Ishikawa (cell line): ENCODE data around the gene ARHGEF28.

Experiments
- CEBPB ChIP-seq: IDR thresholded peaks from 2 replicates; pipeline ENCODE4 v1.6.1; 2012
- CREB1 ChIP-seq: IDR thresholded peaks from 2 replicates; pipeline ENCODE4 v1.6.1; 2012; ENCODE audit warnings: low read depth
- EGR1 ChIP-seq: IDR thresholded peaks from 2 replicates; pipeline ENCODE4 v1.6.1; 2012
- EP300 ChIP-seq: IDR thresholded peaks from 2 replicates; pipeline ENCODE4 v1.6.1; 2012; ENCODE audit warnings: borderline replicate concordance
- FOXM1 ChIP-seq: IDR thresholded peaks from 2 replicates; pipeline ENCODE4 v1.6.1; 2012; ENCODE audit warnings: low read depth, borderline replicate concordance
- NFIC ChIP-seq: IDR thresholded peaks from 2 replicates; pipeline ENCODE4 v1.6.1; 2012
- RAD21 ChIP-seq: IDR thresholded peaks from 2 replicates; pipeline ENCODE4 v1.6.1; 2012; ENCODE audit warnings: low read depth
- TAF1 ChIP-seq: IDR thresholded peaks from 2 replicates; pipeline ENCODE4 v1.6.1; 2012; ENCODE audit warnings: low read depth, mild to moderate bottlenecking
- TCF12 ChIP-seq: IDR thresholded peaks from 2 replicates; pipeline ENCODE4 v1.6.1; 2012; ENCODE audit warnings: low read depth
- TEAD4 ChIP-seq: IDR thresholded peaks from 2 replicates; pipeline ENCODE4 v1.6.1; 2012
- YY1 ChIP-seq: IDR thresholded peaks from 2 replicates; pipeline ENCODE4 v1.6.1; 2012; ENCODE audit warnings: low read depth
- ZBTB7A ChIP-seq: IDR thresholded peaks from 2 replicates; pipeline ENCODE4 v1.6.1; 2012; ENCODE audit warnings: low read depth
- TF ChIP-seq, protein P1 (sequence below): IDR thresholded peaks from 2 replicates; pipeline ENCODE4 v1.6.1; 2012; ENCODE audit warnings: low read depth, mild to moderate bottlenecking
- TF ChIP-seq, protein P2 (sequence below): IDR thresholded peaks from 2 replicates; pipeline ENCODE4 v1.6.1; 2012
- TF ChIP-seq, protein P3 (sequence below): IDR thresholded peaks from 2 replicates; pipeline ENCODE4 v1.6.1; 2012

ARHGEF28 gene

DNA sequence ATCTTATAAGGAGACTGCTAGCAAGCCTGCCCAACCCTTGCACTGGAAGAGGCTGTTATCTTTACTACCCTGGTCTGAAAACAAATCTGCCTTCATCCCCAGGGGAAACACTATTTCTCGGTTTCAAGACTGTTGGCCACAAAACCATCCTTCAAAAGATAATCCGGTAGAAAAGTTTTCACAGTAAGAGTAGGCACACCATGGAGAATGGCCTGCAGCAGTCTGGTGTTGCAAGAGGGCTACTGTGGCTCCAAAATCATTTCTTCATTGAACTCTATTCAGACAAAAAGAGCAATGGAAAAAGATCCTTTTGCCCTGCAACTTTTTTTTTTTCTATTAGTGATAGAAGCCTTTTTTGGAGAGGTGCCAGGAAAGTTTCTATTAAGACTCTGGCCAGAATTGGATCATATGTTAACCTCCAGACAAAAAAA, 163.9 kb downstream of the ARHGEF28 start:
- TF ChIP-seq NFIC (peak; percentile 50; the same call in 1 of the 2 replicates), TEAD4 (no peak)

DNA sequence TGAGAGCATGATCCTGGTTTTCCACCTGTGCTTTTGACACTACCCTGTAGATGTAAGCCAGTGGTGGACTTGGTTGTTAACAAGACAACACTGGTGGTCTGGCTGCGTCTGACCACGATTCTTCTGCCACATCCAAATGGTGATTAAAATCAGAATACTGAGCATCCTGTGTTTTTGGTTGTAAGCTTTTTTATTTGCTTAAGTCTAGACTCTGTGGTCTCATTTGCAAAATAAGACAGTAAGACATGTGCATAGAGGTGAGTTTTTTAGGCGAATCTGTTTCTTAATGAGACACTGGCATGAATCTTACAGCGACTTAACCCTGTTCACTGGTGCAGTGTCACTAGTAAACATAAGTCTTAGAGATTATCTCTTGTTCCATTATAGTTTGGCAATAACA, 165.4 kb downstream of the ARHGEF28 start:
- TF ChIP-seq FOXM1 (no peak), EP300 (no peak)
- TF ChIP-seq, protein P1, sequence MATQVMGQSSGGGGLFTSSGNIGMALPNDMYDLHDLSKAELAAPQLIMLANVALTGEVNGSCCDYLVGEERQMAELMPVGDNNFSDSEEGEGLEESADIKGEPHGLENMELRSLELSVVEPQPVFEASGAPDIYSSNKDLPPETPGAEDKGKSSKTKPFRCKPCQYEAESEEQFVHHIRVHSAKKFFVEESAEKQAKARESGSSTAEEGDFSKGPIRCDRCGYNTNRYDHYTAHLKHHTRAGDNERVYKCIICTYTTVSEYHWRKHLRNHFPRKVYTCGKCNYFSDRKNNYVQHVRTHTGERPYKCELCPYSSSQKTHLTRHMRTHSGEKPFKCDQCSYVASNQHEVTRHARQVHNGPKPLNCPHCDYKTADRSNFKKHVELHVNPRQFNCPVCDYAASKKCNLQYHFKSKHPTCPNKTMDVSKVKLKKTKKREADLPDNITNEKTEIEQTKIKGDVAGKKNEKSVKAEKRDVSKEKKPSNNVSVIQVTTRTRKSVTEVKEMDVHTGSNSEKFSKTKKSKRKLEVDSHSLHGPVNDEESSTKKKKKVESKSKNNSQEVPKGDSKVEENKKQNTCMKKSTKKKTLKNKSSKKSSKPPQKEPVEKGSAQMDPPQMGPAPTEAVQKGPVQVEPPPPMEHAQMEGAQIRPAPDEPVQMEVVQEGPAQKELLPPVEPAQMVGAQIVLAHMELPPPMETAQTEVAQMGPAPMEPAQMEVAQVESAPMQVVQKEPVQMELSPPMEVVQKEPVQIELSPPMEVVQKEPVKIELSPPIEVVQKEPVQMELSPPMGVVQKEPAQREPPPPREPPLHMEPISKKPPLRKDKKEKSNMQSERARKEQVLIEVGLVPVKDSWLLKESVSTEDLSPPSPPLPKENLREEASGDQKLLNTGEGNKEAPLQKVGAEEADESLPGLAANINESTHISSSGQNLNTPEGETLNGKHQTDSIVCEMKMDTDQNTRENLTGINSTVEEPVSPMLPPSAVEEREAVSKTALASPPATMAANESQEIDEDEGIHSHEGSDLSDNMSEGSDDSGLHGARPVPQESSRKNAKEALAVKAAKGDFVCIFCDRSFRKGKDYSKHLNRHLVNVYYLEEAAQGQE = no peak

DNA sequence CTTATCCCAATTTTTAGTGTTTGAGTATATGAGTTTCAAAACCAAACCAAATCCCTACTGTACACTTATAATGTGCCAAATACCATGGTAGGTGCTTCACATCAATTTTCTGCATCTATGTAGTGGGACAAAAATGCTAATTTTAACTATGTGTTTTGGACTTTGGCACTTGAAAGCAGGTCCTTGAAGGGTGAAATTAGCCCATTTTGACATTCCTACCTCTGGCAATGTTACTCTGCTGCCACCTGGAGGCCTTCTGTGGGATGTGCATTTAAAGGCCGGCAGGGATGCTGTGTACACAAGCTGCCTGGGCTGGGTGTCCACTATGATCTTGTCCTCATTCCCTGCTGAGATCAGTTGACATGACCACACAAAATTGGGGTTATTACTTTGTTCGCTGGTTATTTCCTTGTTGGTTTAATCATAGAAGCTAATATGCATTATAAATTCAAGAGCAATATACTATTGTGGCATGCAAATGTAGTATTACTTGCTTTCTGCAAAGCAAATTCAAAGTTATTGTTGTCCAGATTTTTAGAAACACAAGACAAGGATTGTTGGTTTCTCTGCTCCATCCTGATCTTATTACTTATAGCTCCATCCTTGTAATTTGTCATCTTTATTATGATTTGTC, 166.8 kb downstream of the ARHGEF28 start:
- no peak for TF ChIP-seq NFIC
- TF ChIP-seq CREB1 = no peak
- peak; percentile 61; the same call in 1 of the 2 replicates for TF ChIP-seq TEAD4
- TF ChIP-seq RAD21 = peak; percentile 99

DNA sequence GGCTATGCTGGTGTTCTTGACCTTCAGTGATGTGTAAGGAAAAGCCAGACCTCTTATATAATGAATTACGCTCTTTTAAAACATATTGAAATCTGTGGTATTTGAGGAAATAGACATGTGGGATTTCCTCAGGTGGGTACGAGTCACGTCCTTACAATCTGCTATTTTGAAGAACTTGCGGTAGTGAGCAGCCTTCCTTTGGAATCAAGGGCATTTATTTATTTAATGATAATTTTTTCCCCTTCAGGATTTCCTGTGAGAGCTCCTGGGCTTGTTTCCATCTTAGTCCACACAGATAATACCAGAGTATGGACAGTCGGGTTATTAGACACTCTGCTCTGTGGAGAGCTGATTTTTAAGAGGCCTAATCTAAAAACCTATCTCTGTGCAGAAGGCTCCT, 167.9 kb downstream of the ARHGEF28 start:
- no peak for TF ChIP-seq CEBPB
- TF ChIP-seq EP300 = no peak
- no peak for TF ChIP-seq NFIC
- TF ChIP-seq, protein P2, sequence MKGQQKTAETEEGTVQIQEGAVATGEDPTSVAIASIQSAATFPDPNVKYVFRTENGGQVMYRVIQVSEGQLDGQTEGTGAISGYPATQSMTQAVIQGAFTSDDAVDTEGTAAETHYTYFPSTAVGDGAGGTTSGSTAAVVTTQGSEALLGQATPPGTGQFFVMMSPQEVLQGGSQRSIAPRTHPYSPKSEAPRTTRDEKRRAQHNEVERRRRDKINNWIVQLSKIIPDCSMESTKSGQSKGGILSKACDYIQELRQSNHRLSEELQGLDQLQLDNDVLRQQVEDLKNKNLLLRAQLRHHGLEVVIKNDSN = no peak
- TF ChIP-seq YY1 = no peak

DNA sequence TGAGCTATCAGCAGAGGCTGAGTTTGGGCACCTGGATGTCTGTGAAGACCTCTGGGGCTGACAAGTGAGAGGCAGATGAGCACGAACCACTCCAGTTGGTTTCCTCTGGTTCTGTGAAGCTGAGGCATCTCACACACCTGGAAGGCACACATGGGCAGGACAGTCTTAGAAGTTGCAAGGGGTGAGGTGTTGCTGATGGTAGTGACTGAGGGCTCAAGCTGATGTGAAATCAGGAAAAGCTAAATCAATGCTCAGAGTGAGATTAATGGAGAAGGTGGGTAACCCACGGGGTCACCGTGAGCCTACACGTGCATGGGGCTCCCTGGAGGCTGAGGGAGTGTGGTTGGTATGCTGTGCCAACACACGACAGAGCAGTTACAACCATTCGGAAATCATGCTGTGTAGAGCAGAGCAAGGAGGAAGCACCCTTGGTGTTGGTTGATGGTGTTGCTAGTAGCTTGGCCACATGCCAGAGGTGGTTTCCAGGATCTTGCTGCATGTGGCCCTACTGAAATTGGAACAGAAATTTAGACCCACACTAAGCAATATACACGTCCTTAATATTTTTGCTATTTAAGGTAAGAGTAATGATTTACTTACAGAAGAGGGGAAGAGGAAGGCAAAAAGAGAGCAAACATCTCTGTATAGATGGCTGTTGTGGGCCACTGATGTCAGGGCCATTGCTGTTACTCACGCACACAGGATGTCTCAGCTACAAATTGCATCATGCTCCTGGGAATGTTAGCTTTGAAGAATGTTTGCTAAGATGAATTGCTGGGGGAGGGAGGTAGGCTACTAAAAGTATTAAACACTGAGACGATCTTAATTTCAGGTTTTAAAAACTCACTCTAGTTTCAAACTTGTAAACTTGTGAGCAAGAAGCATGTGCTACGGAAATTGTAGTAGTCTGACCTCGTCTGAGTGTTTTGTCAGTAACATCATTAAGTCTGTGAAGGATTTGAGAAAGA, 170.5 kb downstream of the ARHGEF28 start:
- TF ChIP-seq TEAD4 (no peak), NFIC (peak; percentile 37; the same call in 1 of the 2 replicates)

DNA sequence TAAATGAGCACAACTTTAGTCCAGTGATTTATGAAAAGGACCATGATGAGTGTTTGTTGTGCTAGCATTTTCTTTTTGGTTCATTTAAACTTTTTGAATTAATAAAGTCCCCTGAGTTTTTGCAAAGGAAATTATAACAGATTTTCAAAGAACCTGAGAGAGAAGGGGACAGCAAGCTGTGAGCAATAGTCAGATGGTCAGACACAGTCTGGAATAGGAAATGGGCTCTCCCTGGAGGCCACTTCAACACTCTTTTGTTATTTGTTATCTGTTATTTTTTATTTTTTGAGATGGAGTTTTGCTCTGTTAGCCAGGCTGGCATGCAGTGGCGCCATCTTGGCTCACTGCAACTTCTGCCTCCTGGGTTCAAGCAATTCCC, 171.1 kb downstream of the ARHGEF28 start:
- TF ChIP-seq CEBPB (no peak), RAD21 (no peak), EGR1 (no peak)

DNA sequence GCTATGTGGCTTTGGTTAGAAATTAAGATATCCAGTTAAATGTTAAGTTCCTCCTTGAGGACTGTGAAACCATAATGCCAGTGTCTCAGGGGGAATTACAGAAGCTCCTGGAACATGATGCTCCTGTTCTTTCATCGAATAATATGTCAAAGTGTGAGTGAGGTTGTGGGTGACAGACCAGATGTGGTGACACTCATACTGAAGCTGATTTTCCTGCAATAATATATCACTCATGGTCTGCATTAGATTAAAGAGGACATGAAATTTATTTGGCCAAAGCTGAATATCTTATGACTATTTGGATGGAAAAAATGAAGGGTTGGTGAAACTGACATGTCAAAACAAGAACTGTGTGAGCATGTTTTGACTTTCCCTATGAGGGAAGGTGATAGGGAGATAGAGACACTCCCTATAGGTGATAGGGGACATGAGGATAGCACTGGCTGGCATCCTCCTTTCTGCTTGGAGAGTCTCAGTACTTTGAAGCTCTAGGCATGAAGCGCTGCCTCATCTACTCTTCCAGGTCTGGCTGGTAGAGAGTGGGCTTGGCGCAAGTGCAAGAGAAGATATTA, 173.5 kb downstream of the ARHGEF28 start:
- TF ChIP-seq FOXM1 (no peak), NFIC (no peak), CEBPB (no peak), CREB1 (no peak), TAF1 (no peak), ZBTB7A (no peak), TEAD4 (no peak), TCF12 (no peak), RAD21 (no peak), EGR1 (no peak), EP300 (no peak)
- TF ChIP-seq, protein P1 = no peak
- TF ChIP-seq, protein P2 = no peak
- TF ChIP-seq, protein P3, sequence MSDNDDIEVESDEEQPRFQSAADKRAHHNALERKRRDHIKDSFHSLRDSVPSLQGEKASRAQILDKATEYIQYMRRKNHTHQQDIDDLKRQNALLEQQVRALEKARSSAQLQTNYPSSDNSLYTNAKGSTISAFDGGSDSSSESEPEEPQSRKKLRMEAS = no peak
